Urinary bladder (tissue), 4 donors: ENCODE data around the gene TULP1. TPM values are rescaled to one million over a fixed set of nuclear protein-coding genes. Genes with fewer than 3 reads are reported as not detected.
A peak's percentile ranks its signal among the peaks of the same experiment; 100 is the strongest.

Experiments used
- DNase-seq: peaks from one replicate; pipeline ENCODE4 v3.0.0-alpha.2; 2015; ENCODE audit errors: extremely low spot score
- H3K27ac ChIP-seq: one replicate; pipeline ENCODE4 v1.5.1; 2013; ENCODE audit warnings: low read depth, mild to moderate bottlenecking, moderate library complexity
- H3K36me3 ChIP-seq: one replicate; pipeline ENCODE4 v1.6.1; 2013; ENCODE audit warnings: mild to moderate bottlenecking, moderate library complexity; ENCODE audit not compliant: insufficient read depth
- H3K4me1 ChIP-seq: one replicate; pipeline ENCODE4 v1.6.1; 2013; ENCODE audit warnings: mild to moderate bottlenecking, moderate library complexity; ENCODE audit not compliant: insufficient read depth
- H3K4me3 ChIP-seq: one replicate; pipeline ENCODE4 v1.5.1; 2013; ENCODE audit warnings: low read depth, low read length
- WGBS: extraction: QIAGEN DNeasy Blood & Tissue Kit; methylation state at CpG from one replicate; pipeline ENCODE4 v1.1.7; 2013; 5-methylcytosine and 5-hydroxymethylcytosine counted together
- polyA plus RNA-seq: library from polyadenylated mRNA; stranded (reverse); fragments of 200-250 nt; gene quantifications from one replicate; pipeline ENCODE4 v1.2.3, GENCODE V29; 2013
- total RNA-seq: library from RNA; depleted of rRNA; stranded (reverse); fragments of >200 nt; gene quantifications from one replicate; pipeline ENCODE4 v1.2.3, GENCODE V29; 2014
- donor health status: healthy with polysubstance abuse.
- donor health status: healthy.

TULP1 gene
- total and polyA plus RNA-seq, 2 donors = 0.34 to 1.3 TPM

GRCh38 chr6:35478259-35478658 is 34.4 kb downstream of the TULP1 start:
- DNase-seq = no peak
- Histone ChIP-seq H3K4me1 (no peaks in the 10 kb centered on the region), H3K36me3 (no peaks in the 10 kb centered on the region), H3K27ac (no peak overlapping the region), H3K4me3 (no peak overlapping the region)
- WGBS = 93% methylated on average over 7 of the region's 7 CpGs

DNA sequence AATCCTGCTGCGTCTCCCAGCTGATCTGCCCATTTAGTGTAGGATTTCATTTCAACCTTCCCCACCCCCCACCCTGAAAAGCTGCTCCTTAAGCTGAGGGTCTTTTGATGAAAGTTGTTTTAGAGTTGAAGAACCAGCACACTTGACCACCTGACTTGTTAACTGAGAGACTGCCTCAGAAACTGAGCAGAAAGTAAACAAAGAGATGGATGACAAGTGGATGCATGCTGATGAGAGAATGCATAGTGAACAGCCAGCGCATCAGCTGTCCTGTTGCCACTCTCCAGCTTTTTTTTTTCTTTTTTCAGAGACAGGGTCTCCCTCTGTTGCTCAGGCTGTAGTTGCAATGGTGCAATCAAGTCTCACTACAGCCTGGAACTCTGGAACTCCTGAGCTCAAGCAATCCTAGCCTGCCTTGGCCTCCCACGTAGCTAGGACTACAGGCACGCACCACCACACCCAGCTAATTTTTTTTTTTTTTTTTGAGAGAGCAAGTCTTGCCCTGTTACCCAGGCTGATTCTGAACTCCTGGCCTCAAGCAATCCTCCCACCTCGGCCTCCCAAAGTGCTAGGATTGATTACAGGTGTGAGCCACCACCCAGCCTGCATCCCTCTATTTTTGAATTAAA is 35.0 kb downstream of the TULP1 start:
- Histone ChIP-seq H3K4me3 (no peak overlapping the region), H3K36me3 (no peaks in the 10 kb centered on the region), H3K4me1 (no peaks in the 10 kb centered on the region), H3K27ac (no peak overlapping the region)
- 89% methylated on average over 5 of the region's 5 CpGs for WGBS
- DNase-seq = no peak

DNA sequence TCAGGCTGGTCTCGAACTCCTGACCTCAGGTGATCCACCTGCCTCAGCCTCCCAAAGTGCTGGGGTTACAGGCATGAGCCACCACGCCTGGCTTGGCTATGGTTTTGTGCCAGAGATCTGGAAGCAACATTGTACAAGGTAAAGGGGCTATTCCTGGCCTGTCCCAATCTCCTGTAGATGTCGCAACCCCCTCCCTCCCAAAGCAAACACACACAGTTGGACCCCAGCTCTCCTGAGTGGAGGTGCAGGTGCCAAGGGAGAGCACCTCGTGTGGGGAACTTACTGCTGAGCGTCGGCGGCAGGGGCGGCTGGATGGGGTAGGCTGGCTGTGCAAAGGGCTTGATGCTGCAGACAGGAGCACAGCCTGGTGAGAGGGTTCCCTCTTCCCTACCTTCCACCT is 35.7 kb downstream of the TULP1 start:
- no peak for DNase-seq
- 81% methylated on average over 8 of the region's 8 CpGs for WGBS
- Histone ChIP-seq H3K36me3 (no peaks in the 10 kb centered on the region), H3K4me3 (no peak overlapping the region), H3K27ac (no peak overlapping the region), H3K4me1 (no peaks in the 10 kb centered on the region)

GRCh38 chr6:35476004-35476403 is 36.7 kb downstream of the TULP1 start:
- no peaks in the 10 kb centered on the region for H3K36me3 ChIP-seq
- H3K4me1 ChIP-seq = no peaks in the 10 kb centered on the region
- no peak for DNase-seq
- no peak overlapping the region for H3K4me3 ChIP-seq
- WGBS = 77% methylated on average over 14 of the region's 14 CpGs
- no peak overlapping the region for H3K27ac ChIP-seq

GRCh38 chr6:35475573-35475972 is 37.1 kb downstream of the TULP1 start:
- 79% methylated on average over 4 of the region's 4 CpGs for WGBS
- Histone ChIP-seq H3K36me3 (no peaks in the 10 kb centered on the region), H3K27ac (no peak overlapping the region)

GRCh38 chr6:35474942-35475570 is 37.6 kb downstream of the TULP1 start:
- Histone ChIP-seq H3K36me3 (no peaks in the 10 kb centered on the region), H3K4me1 (no peaks in the 10 kb centered on the region), H3K4me3 (no peak overlapping the region), H3K27ac (no peak overlapping the region)
- WGBS = 89% methylated on average over 20 of the region's 20 CpGs
- no peak for DNase-seq

More at GRCh38 chr6:35475573-35475972, 37.1 kb downstream of the TULP1 start:
- Histone ChIP-seq H3K4me1 (no peaks in the 10 kb centered on the region), H3K4me3 (no peak overlapping the region)
- DNase-seq = no peak

GRCh38 chr6:35474131-35474941 is 38.4 kb downstream of the TULP1 start:
- DNase-seq = no peak
- H3K4me3 ChIP-seq = no peak overlapping the region
- WGBS = 86% methylated on average over 14 of the region's 14 CpGs
- H3K4me1 ChIP-seq = no peaks in the 10 kb centered on the region
- H3K36me3 ChIP-seq = no peaks in the 10 kb centered on the region
- no peak overlapping the region for H3K27ac ChIP-seq

DNA sequence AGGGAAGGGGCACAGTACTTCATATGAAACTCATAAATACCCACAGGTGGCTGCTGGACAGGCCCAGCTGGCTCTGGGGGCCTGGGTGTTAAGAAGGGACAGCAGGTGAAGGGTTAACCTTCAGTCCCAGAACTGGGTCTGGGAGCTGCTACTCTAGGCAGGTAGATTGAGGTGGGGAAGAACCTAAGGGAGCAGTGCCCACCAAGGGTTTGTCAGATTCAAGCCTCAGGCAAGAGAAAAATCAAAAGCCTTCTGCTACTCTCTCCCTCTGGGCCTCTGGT is 38.9 kb downstream of the TULP1 start:
- no peak overlapping the region for H3K27ac ChIP-seq
- H3K36me3 ChIP-seq = no peaks in the 10 kb centered on the region
- no peak for DNase-seq

DNA sequence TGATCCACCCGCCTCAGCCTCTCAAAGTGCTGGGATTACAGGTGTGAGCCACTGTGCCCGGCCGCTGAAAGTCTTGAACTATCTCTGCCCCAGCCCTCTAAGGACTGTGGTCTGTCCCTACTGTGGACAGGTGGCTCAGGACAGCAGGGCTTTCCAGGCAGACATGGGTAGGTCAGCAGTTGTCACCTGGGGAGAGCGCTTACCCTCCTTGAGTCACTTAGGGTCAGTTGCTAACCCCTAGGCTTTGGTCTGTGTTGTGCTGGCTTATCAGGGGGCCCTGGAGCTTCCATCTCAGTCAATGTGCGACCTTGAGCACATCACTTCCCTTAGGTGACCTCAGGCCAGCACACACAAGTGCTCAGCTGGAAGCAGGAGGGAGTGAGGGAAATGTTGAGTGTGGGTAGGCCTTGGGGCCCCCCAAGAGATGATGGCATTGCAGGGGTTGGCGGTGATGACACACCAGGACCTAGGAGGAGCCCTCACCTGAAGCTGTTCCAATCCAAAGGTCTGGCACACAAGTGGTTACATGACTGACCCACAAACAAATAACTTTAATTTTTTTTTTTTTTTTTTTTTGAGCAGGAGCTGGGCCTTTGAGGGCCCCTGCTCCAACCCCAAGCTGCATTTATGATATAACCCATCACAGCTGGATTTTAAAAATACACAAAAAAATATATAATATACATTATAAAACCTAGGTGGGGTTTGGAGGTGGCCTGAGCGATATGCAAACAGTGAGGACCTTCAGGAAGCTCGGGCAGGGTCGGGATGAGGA is 39.4 kb downstream of the TULP1 start:
- no peak for DNase-seq
- H3K4me1 ChIP-seq = no peaks in the 10 kb centered on the region
- H3K36me3 ChIP-seq = no peaks in the 10 kb centered on the region
- H3K4me3 ChIP-seq = no peak overlapping the region
- WGBS = 82% methylated on average over 9 of the region's 9 CpGs
- H3K27ac ChIP-seq = no peak overlapping the region

More for the DNA sequence above, 38.9 kb downstream of the TULP1 start:
- Histone ChIP-seq H3K4me1 (no peaks in the 10 kb centered on the region), H3K4me3 (no peak overlapping the region)

DNA sequence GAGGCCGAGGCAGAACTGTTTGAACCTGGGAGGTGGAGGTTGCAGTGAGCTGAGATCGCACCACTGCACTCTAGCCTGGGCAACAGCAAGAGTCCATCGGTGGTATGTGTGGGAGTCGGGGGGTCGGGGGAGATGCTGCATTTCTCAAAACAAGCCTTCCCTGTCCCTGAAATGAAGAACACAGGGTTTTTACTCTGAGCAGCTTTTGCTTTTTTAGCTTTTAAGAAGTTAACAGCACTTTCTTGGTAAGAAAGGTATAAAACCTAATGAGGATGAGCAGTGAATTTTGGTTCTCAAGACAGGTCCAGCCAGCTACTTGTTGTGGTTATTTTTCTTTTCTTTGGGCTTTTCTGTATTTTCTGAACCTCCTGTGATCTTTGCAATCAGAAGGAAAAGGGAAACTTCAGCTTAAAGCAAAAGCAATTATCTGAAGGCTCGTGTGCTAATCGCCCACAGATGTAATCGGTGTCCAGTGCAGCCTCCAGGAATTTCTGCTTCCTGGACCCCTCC is 40.8 kb downstream of the TULP1 start:
- DNase-seq = no peak
- Histone ChIP-seq H3K4me1 (no peaks in the 10 kb centered on the region), H3K27ac (no peak overlapping the region), H3K36me3 (no peaks in the 10 kb centered on the region), H3K4me3 (no peak overlapping the region)
- WGBS = 52% methylated on average over 8 of the region's 8 CpGs

GRCh38 chr6:35470663-35471120 is 42.0 kb downstream of the TULP1 start:
- no peak overlapping the region for H3K4me3 ChIP-seq

GRCh38 chr6:35469751-35470662 is 42.7 kb downstream of the TULP1 start:
- 35% methylated on average over 18 of the region's 18 CpGs for WGBS
- DNase-seq = no peak
- no peak overlapping the region for H3K27ac ChIP-seq

More at GRCh38 chr6:35470663-35471120, 42.0 kb downstream of the TULP1 start:
- no peak overlapping the region for H3K27ac ChIP-seq
- WGBS = 51% methylated on average over 3 of the region's 3 CpGs
- no peak for DNase-seq
- no peaks in the 10 kb centered on the region for H3K36me3 ChIP-seq
- no peaks in the 10 kb centered on the region for H3K4me1 ChIP-seq

More at GRCh38 chr6:35469751-35470662, 42.7 kb downstream of the TULP1 start:
- no peaks in the 10 kb centered on the region for H3K36me3 ChIP-seq
- no peaks in the 10 kb centered on the region for H3K4me1 ChIP-seq
- H3K4me3 ChIP-seq = peak overlapping the region; percentile 71
